ENCODE measurements around the gene STX5. TPM values are rescaled to one million over a fixed set of nuclear protein-coding genes. Genes with fewer than 3 reads are reported as not detected.

STX5 gene
- total RNA-seq, 2 donors from 2014 or later, result 103 to 119 TPM

DNA sequence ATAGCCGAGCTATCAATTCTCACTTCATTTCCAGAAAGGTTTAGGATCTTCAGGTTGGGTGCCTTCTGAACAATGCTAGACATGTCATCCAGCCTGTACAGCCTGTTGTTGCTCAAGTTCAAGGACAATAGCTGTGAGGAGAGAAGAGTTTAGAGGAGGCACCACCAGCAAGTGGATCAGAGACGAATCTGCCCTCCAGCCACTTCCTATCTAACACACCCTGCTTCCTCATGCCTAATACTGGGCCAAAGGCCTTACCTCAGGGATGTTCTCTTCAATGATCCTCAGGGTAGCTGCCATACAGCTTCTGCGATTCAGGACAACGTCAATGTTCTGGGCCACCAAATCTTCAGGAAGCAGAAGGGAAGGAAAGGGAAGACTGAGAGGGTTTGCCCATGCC lies 30.8 kb downstream of the STX5 start:
- no peaks in the 10 kb centered on the region for H3K9me3 ChIP-seq (ENCODE audit: control insufficient read depth, low read length, poor library complexity, severe bottlenecking)
- DNase-seq (no peak), ATAC-seq (no peak)
- Mint-ChIP-seq H3K27ac (no peak overlapping the region), H3K36me3 (ENCODE audit: low read depth) (peaks cover 8% of the 10 kb centered on the region), H3K27me3 (no peaks in the 10 kb centered on the region), H3K4me1 (peaks cover 21% of the 10 kb centered on the region), H3K4me3 (no peak overlapping the region)

GRCh38 chr11:62799486-62799885 lies 32.4 kb downstream of the STX5 start:
- DNase-seq, result no peak
- Mint-ChIP-seq H3K4me3 (no peak overlapping the region), H3K27me3 (no peaks in the 10 kb centered on the region), H3K4me1 (peaks cover 14% of the 10 kb centered on the region), H3K27ac (no peak overlapping the region), H3K36me3 (ENCODE audit: low read depth) (peaks cover 5% of the 10 kb centered on the region)
- ATAC-seq, result no peak
- no peaks in the 10 kb centered on the region for H3K9me3 ChIP-seq (ENCODE audit: control insufficient read depth, low read length, poor library complexity, severe bottlenecking)

GRCh38 chr11:62796281-62796680 lies 35.6 kb downstream of the STX5 start:
- H3K36me3 Mint-ChIP-seq (ENCODE audit: low read depth), result peaks cover 8% of the 10 kb centered on the region
- no peak for ATAC-seq
- H3K4me1 Mint-ChIP-seq, result peaks cover 16% of the 10 kb centered on the region
- H3K9me3 ChIP-seq (ENCODE audit: control insufficient read depth, low read length, poor library complexity, severe bottlenecking), result no peaks in the 10 kb centered on the region
- H3K27ac Mint-ChIP-seq, result no peak overlapping the region
- no peak overlapping the region for H3K4me3 Mint-ChIP-seq
- no peaks in the 10 kb centered on the region for H3K27me3 Mint-ChIP-seq
- no peak for DNase-seq

DNA sequence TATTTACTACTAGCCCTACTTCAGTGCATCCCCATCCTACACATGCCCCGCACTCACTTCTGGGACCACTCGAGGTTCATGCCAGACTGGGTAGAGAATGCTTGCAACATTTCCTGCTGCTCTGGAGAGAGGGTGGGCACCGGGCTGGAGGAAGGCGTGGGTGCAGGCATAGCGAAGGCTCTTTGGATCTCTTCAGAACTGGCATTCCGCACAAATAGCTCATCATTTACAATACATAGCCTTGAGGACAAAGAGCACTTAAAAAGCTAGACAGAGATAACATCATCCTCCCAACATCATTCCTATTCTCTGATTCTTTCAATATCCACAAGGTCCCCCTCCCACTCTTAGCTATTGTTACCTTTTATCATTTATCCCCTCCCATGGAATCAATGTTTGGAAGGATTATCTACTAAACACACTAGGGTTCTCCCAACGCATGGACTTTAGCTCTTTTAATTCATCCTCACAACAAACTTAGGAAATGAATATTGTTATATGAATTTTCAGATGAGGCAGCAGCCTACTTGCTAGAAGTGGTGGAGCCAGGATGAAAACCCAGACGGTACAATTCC lies 37.6 kb downstream of the STX5 start:
- no peak for ATAC-seq
- Mint-ChIP-seq H3K4me1 (peaks cover 33% of the 10 kb centered on the region), H3K27me3 (no peaks in the 10 kb centered on the region), H3K4me3 (no peak overlapping the region), H3K27ac (peak overlapping the region; percentile 29), H3K36me3 (ENCODE audit: low read depth) (peaks cover 8% of the 10 kb centered on the region)
- no peaks in the 10 kb centered on the region for H3K9me3 ChIP-seq (ENCODE audit: control insufficient read depth, low read length, poor library complexity, severe bottlenecking)
- DNase-seq, result no peak

GRCh38 chr11:62792202-62792575 lies 39.7 kb downstream of the STX5 start:
- no peak for DNase-seq
- H3K4me1 Mint-ChIP-seq, result peaks cover 41% of the 10 kb centered on the region
- H3K27ac Mint-ChIP-seq, result peak overlapping the region; percentile 93
- peak; percentile 6 for ATAC-seq
- no peaks in the 10 kb centered on the region for H3K9me3 ChIP-seq (ENCODE audit: control insufficient read depth, low read length, poor library complexity, severe bottlenecking)
- peaks cover 3% of the 10 kb centered on the region for H3K36me3 Mint-ChIP-seq (ENCODE audit: low read depth)
- peak overlapping the region; percentile 92 for H3K4me3 Mint-ChIP-seq
- no peaks in the 10 kb centered on the region for H3K27me3 Mint-ChIP-seq

DNA sequence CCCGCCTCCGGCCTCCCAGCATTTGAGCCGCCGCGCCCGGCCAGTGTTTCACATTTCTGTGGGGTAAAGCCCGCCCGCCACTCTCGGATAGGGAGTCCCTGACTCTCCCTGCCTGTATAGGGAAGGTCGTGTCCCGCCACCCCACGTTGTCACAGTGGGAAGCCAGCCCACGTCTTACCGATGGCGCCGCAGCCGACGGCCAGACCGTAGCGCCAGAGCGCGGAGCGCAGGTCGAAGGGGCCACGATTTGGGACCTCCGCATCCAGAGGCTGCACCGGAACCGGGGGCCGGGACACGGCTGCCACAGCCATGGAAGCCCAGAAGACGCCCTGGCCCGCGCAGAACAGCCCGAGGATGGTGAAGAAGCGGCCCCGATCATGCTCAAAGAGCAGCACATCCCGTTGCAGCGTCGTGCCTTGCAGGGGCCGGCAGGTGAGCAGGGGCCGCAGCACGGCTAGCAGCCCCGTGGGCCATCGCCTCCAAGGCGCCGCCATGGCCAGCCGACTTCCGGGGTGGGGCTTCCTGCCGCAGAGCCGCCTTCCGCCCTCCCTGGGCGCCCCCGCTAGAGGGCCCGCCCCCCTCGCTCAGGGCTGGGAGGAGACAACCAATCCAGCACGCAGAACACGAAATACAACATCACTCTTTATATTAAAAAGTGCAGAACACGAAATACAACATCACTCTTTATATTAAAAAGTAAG lies 40.2 kb downstream of the STX5 start, which contains the start of gene TMEM223:
TMEM223 (minus strand) TSS at position 506 of the 701 bp plus-strand sequence; CDS start at position 494, 12 bp downstream.
- Mint-ChIP-seq H3K36me3 (ENCODE audit: low read depth) (peaks cover 3% of the 10 kb centered on the region), H3K4me1 (peaks cover 43% of the 10 kb centered on the region), H3K27ac (peak within 1 kb of the TSS; percentile 93), H3K4me3 (peak within 1 kb of the TSS; percentile 92), H3K27me3 (no peaks in the 10 kb centered on the region)
- no peaks in the 10 kb centered on the region for H3K9me3 ChIP-seq (ENCODE audit: control insufficient read depth, low read length, poor library complexity, severe bottlenecking)
- ATAC-seq (peak; percentile 80), DNase-seq (peak; percentile 83 to 87 (median 86))

GRCh38 chr11:62789576-62789975 lies 42.3 kb downstream of the STX5 start:
- ATAC-seq (no peak), DNase-seq (no peak)
- Mint-ChIP-seq H3K36me3 (ENCODE audit: low read depth) (peaks cover 3% of the 10 kb centered on the region), H3K4me1 (peaks cover 46% of the 10 kb centered on the region), H3K27ac (peak overlapping the region; percentile 93), H3K27me3 (no peaks in the 10 kb centered on the region), H3K4me3 (peak overlapping the region; percentile 80)
- no peaks in the 10 kb centered on the region for H3K9me3 ChIP-seq (ENCODE audit: control insufficient read depth, low read length, poor library complexity, severe bottlenecking)

GRCh38 chr11:62788991-62789390 lies 42.9 kb downstream of the STX5 start:
- no peaks in the 10 kb centered on the region for H3K36me3 Mint-ChIP-seq (ENCODE audit: low read depth)
- H3K9me3 ChIP-seq (ENCODE audit: control insufficient read depth, low read length, poor library complexity, severe bottlenecking), result no peaks in the 10 kb centered on the region
- H3K4me1 Mint-ChIP-seq, result peaks cover 41% of the 10 kb centered on the region
- peak overlapping the region; percentile 80 for H3K4me3 Mint-ChIP-seq
- no peak for ATAC-seq
- peak overlapping the region; percentile 93 for H3K27ac Mint-ChIP-seq
- H3K27me3 Mint-ChIP-seq, result no peaks in the 10 kb centered on the region
- no peak for DNase-seq

DNA sequence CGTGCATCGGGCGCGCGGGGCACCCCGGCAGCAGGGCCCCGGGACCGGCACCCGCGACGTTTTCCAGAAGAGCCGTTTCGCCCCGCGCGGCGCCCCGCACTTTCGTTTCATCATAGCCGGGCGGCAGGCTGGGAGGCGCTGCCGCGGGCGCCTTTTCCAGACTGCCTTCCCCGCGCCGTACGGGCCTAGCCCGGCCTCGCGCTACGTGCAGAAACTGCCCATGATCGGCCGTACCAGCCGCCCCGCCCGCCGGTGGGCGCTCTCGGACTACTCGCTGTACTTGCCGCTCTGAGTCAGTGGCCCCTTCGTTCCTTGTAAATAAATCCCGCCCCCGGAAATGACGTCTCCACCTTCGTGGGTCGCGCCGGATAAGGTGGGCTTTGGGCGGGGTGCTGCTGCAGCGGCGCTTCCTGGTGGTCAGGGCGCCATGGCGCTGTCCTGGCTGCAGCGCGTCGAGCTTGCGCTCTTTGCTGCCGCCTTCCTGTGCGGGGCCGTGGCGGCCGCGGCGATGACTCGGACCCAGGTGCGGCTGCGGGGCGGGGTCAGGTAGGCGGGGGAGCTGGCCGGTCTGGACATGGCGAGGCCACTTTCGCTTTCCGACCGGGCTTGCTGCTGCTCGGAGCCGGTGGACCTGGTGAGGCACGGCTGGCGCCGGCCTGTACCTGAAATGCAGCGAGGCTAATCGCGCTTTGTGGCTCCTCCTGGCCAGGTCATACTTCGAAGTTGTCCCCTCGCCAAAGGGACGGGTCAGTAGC lies 44.7 kb downstream of the STX5 start, which contains the start of gene TMEM179B:
TMEM179B (plus strand) TSS at position 398 of the 755 bp plus-strand sequence; CDS start at position 428, 30 bp downstream.
- H3K9me3 ChIP-seq (ENCODE audit: control insufficient read depth, low read length, poor library complexity, severe bottlenecking), result no peaks in the 10 kb centered on the region
- H3K4me1 Mint-ChIP-seq, result peaks cover 36% of the 10 kb centered on the region
- peak within 1 kb of the TSS; percentile 93 for H3K27ac Mint-ChIP-seq
- DNase-seq (peak; percentile 88 to 93 (median 91)), ATAC-seq (peak; percentile 73)
- peak within 1 kb of the TSS; percentile 95 for H3K4me3 Mint-ChIP-seq
- H3K27me3 Mint-ChIP-seq, result no peaks in the 10 kb centered on the region
- no peaks in the 10 kb centered on the region for H3K36me3 Mint-ChIP-seq (ENCODE audit: low read depth)

- peaks cover 33% of the 10 kb centered on the region for H3K4me1 Mint-ChIP-seq
- DNase-seq (peak; percentile 78 to 85 (median 79)), ATAC-seq (peak; percentile 71)
- H3K9me3 ChIP-seq (ENCODE audit: control insufficient read depth, low read length, poor library complexity, severe bottlenecking), result no peaks in the 10 kb centered on the region
- peak overlapping the region; percentile 90 for H3K4me3 Mint-ChIP-seq
- peak overlapping the region; percentile 93 for H3K27ac Mint-ChIP-seq
- H3K27me3 Mint-ChIP-seq, result no peaks in the 10 kb centered on the region
- H3K36me3 Mint-ChIP-seq (ENCODE audit: low read depth), result no peaks in the 10 kb centered on the region
These were observed 45.4 kb downstream of the STX5 start for GRCh38 chr11:62786318-62787004.

GRCh38 chr11:62782753-62783152 lies 49.1 kb downstream of the STX5 start:
- H3K9me3 ChIP-seq (ENCODE audit: control insufficient read depth, low read length, poor library complexity, severe bottlenecking), result no peaks in the 10 kb centered on the region
- no peak overlapping the region for H3K4me3 Mint-ChIP-seq
- no peaks in the 10 kb centered on the region for H3K27me3 Mint-ChIP-seq
- H3K36me3 Mint-ChIP-seq (ENCODE audit: low read depth), result no peaks in the 10 kb centered on the region
- ATAC-seq (no peak), DNase-seq (no peak)
- peaks cover 11% of the 10 kb centered on the region for H3K4me1 Mint-ChIP-seq
- peak overlapping the region; percentile 37 for H3K27ac Mint-ChIP-seq

- no peaks in the 10 kb centered on the region for H3K9me3 ChIP-seq (ENCODE audit: control insufficient read depth, low read length, poor library complexity, severe bottlenecking)
- ATAC-seq (no peak), DNase-seq (no peak)
- H3K36me3 Mint-ChIP-seq (ENCODE audit: low read depth), result peaks cover 5% of the 10 kb centered on the region
- H3K4me1 Mint-ChIP-seq, result peaks cover 7% of the 10 kb centered on the region
- H3K27ac Mint-ChIP-seq, result peak overlapping the region; percentile 87
- H3K27me3 Mint-ChIP-seq, result no peaks in the 10 kb centered on the region
- no peak overlapping the region for H3K4me3 Mint-ChIP-seq
These were observed 53.4 kb downstream of the STX5 start for GRCh38 chr11:62778441-62778840.

GRCh38 chr11:62777389-62777788 lies 54.5 kb downstream of the STX5 start:
- Mint-ChIP-seq H3K4me1 (peaks cover 7% of the 10 kb centered on the region), H3K36me3 (ENCODE audit: low read depth) (peaks cover 5% of the 10 kb centered on the region), H3K27ac (peak overlapping the region; percentile 87), H3K4me3 (peak overlapping the region; percentile 66), H3K27me3 (no peaks in the 10 kb centered on the region)
- DNase-seq (no peak), ATAC-seq (peak; percentile 32)
- H3K9me3 ChIP-seq (ENCODE audit: control insufficient read depth, low read length, poor library complexity, severe bottlenecking), result no peaks in the 10 kb centered on the region

All from T-helper 17 cell (primary cell).